HepG2 (cell line): ENCODE results near the gene DPP7. TPM values are rescaled to one million over a fixed set of nuclear protein-coding genes. Genes with fewer than 3 reads are reported as not detected.
A peak's percentile ranks its signal among the peaks of the same experiment; 100 is the strongest.

Experiments
- AGO2 ChIP-seq: fragments of 200-400 bp; formaldehyde crosslinking; optimal IDR thresholded peaks from 2 replicates; pipeline ENCODE3; 2017; ENCODE audit warnings: mild to moderate bottlenecking, low read depth, low read length, moderate library complexity
- AKAP8 ChIP-seq: sonication (generic); formaldehyde crosslinking; IDR thresholded peaks from 2 replicates; pipeline ENCODE4 v1.5.1; 2020; ENCODE audit warnings: mild to moderate bottlenecking, missing genetic modification reagents
- ATF6 ChIP-seq: sonication (generic); formaldehyde crosslinking; conservative IDR thresholded peaks from 2 replicates; pipeline ENCODE4 v1.4.0; 2020; ENCODE audit warnings: missing genetic modification reagents
- FOXC1 ChIP-seq: sonication (generic); formaldehyde crosslinking; IDR thresholded peaks from 2 replicates; pipeline ENCODE4 v1.8.0; 2022; ENCODE audit warnings: mild to moderate bottlenecking, missing genetic modification reagents, borderline replicate concordance
- HNF1B ChIP-seq: sonication (generic); formaldehyde crosslinking; IDR thresholded peaks from 2 replicates; pipeline ENCODE4 v1.5.1; 2020; ENCODE audit warnings: mild to moderate bottlenecking, moderate library complexity, missing genetic modification reagents
- KDM5A ChIP-seq: fragments of 200-600 bp; sonication (generic); IDR thresholded peaks from 2 replicates; pipeline ENCODE4 v1.7.0; 2018; ENCODE audit warnings: antibody characterized with exemption, mild to moderate bottlenecking, low read length, borderline replicate concordance
- KLF13 ChIP-seq: sonication (generic); formaldehyde crosslinking; IDR thresholded peaks from 2 replicates; pipeline ENCODE4 v1.4.0; 2020; ENCODE audit warnings: mild to moderate bottlenecking, missing genetic modification reagents
- MED13 ChIP-seq: sonication (generic); formaldehyde crosslinking; IDR thresholded peaks from 2 replicates; pipeline ENCODE4 v1.5.0; 2020; ENCODE audit warnings: missing genetic modification reagents
- MTF1 ChIP-seq: sonication (generic); formaldehyde crosslinking; IDR thresholded peaks from 2 replicates; pipeline ENCODE4 v1.5.0; 2020; ENCODE audit warnings: missing genetic modification reagents
- NFE2L2 ChIP-seq: fragments of 150-350 bp; IDR thresholded peaks from 2 replicates; pipeline ENCODE4 v1.6.1; 2014; ENCODE audit warnings: low read length
- NFKB2 ChIP-seq: sonication (generic); formaldehyde crosslinking; IDR thresholded peaks from 2 replicates; pipeline ENCODE4 v1.4.0; 2020; ENCODE audit warnings: missing genetic modification reagents, borderline replicate concordance
- SALL1 ChIP-seq: sonication (generic); formaldehyde crosslinking; IDR thresholded peaks from 2 replicates; pipeline ENCODE4 v1.8.0; 2022; ENCODE audit warnings: mild to moderate bottlenecking, missing genetic modification reagents
- SIX1 ChIP-seq: sonication (generic); formaldehyde crosslinking; IDR thresholded peaks from 2 replicates; pipeline ENCODE4 v1.4.0; 2020; ENCODE audit warnings: missing genetic modification reagents, borderline replicate concordance
- SP4 ChIP-seq: sonication (generic); formaldehyde crosslinking; IDR thresholded peaks from 2 replicates; pipeline ENCODE4 v1.8.1; 2023; ENCODE audit warnings: mild to moderate bottlenecking, missing genetic modification reagents
- SRSF1 ChIP-seq: fragments of 200-400 bp; formaldehyde crosslinking; optimal IDR thresholded peaks from 2 replicates; pipeline ENCODE3; 2017; ENCODE audit warnings: mild to moderate bottlenecking, low read depth, low read length, moderate library complexity
- THAP7 ChIP-seq: sonication (generic); formaldehyde crosslinking; IDR thresholded peaks from 2 replicates; pipeline ENCODE4 v1.8.1; 2023; ENCODE audit warnings: mild to moderate bottlenecking, missing genetic modification reagents
- UBTF ChIP-seq: sonication (generic); formaldehyde crosslinking; IDR thresholded peaks from 2 replicates; pipeline ENCODE4 v1.4.0; 2020; ENCODE audit warnings: mild to moderate bottlenecking, missing genetic modification reagents
- ZBTB1 ChIP-seq: sonication (generic); formaldehyde crosslinking; IDR thresholded peaks from 2 replicates; pipeline ENCODE4 v1.4.0; 2020; ENCODE audit warnings: missing genetic modification reagents, borderline replicate concordance
- ZFP37 ChIP-seq: sonication (generic); formaldehyde crosslinking; IDR thresholded peaks from 2 replicates; pipeline ENCODE4 v1.4.0; 2020; ENCODE audit warnings: missing genetic modification reagents, borderline replicate concordance
- ZNF275 ChIP-seq: sonication (generic); formaldehyde crosslinking; IDR thresholded peaks from 2 replicates; pipeline ENCODE4 v1.8.0; 2022; ENCODE audit warnings: missing genetic modification reagents, mild to moderate bottlenecking, inconsistent platforms, borderline replicate concordance
- ZNF605 ChIP-seq: sonication (generic); formaldehyde crosslinking; IDR thresholded peaks from 2 replicates; pipeline ENCODE4 v1.8.0; 2022; ENCODE audit warnings: mild to moderate bottlenecking, missing genetic modification reagents
- ZNF780A ChIP-seq: sonication (generic); formaldehyde crosslinking; IDR thresholded peaks from 2 replicates; pipeline ENCODE4 v1.8.0; 2022; ENCODE audit warnings: mild to moderate bottlenecking, missing genetic modification reagents, moderate library complexity
- polyA plus RNA-seq, 8 experiments: library from polyadenylated mRNA; depleted of rRNA in 3 of 8; stranded (reverse) in 7 of 8; unstranded in 1 of 8; fragments of >200 nt; fragmentation: Illumina TruSeq in 4 of 8; extraction: Trizol in 4 of 8; gene quantifications; 2 replicates each; pipeline versions ENCODE4 v1.2.1 to v1.2.3, GENCODE V29; 2011 to 2016; ENCODE audit warnings: low read depth in 4 of 8, missing spikeins in 1 of 8, mixed read lengths in 1 of 8; ENCODE audit not compliant: insufficient read depth in 1 of 8
- total RNA-seq, 5 experiments: library from RNA; depleted of rRNA; stranded (reverse); fragments of >200 nt; fragmentation: Illumina TruSeq; extraction: Trizol; gene quantifications; 2 replicates each; pipeline ENCODE4 v1.2.3, GENCODE V29; 2016; ENCODE audit warnings: low read depth in 1 of 5

Gene DPP7
- total and polyA plus RNA-seq, 2 of the 13 experiments (the other 11 are each of a cell fraction or from before 2014, with no cell fraction given), result 1.2 to 4.5 TPM

DNA sequence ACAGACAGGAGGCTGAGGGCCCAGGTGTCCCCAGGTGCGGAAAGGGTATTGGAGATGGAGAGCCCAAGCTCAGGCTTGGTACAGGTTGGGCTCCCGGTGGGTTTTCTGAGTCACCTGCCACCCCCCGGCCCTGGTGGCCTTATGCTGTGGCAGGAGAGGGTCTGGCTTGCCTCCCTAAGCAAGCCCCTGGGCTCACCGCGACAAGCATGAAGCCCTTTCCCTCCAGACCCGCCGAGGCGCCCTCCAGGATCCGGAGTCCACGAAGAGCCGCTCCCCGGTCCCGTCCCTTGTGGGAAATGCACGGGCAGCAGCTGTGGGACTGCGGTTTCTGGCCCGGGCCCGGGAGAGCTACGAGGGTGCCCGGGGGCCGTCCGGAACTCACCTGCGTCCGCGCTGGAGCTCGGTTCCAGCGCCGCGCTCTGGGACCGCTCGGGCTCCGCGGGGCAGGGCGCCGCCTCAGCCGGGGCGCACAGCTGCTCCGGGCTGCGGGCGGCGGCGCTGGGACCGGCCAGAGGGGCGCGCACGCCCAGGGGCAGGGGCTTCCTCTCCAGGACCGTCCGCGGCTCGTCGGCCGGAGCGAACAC, 44.9 kb downstream of the DPP7 start (continued):
- TF ChIP-seq KLF13 (CRISPR knock-in tag), result no peak
- no peak for TF ChIP-seq ZNF275
- TF ChIP-seq ZNF780A (CRISPR knock-in tag), result no peak
- TF ChIP-seq NFE2L2, result no peak
- no peak for TF ChIP-seq NFKB2 (CRISPR knock-in tag)
- TF ChIP-seq AKAP8 (CRISPR knock-in tag), result 0 out of 2 replicates have a peak, but pooled peaks have one; percentile 18
- TF ChIP-seq ZFP37, result no peak
- peak; percentile 52; the same call in 1 of the 2 replicates for TF ChIP-seq UBTF (CRISPR knock-in tag)
- TF ChIP-seq SIX1 (CRISPR knock-in tag), result no peak
- 0 out of 2 replicates have a peak, but pooled peaks have one; percentile 40 for TF ChIP-seq ZNF605 (CRISPR knock-in tag)
- no peak for TF ChIP-seq ATF6 (CRISPR knock-in tag)
- no peak for TF ChIP-seq FOXC1 (CRISPR knock-in tag)
- peak; percentile 41 for TF ChIP-seq SRSF1
- TF ChIP-seq AGO2, result peak; percentile 18
- no peak for TF ChIP-seq ZBTB1 (CRISPR knock-in tag)
- no peak for TF ChIP-seq THAP7 (CRISPR knock-in tag)
- TF ChIP-seq SP4 (CRISPR knock-in tag), result 0 out of 2 replicates have a peak, but pooled peaks have one; percentile 33
- no peak for TF ChIP-seq KDM5A
- TF ChIP-seq MTF1 (CRISPR knock-in tag), result no peak
- TF ChIP-seq MED13 (CRISPR knock-in tag), result no peak
- no peak for TF ChIP-seq SALL1
- no peak for TF ChIP-seq HNF1B
